Skeletal muscle tissue (tissue), 4 donors: ENCODE data around the gene CYP19A1. TPM values are rescaled to one million over a fixed set of nuclear protein-coding genes. Genes with fewer than 3 reads are reported as not detected.

Experiments used
- H3K27ac ChIP-seq: one replicate; pipeline ENCODE4 v1.7.0; 2013; ENCODE audit warnings: mild to moderate bottlenecking, low read depth, low read length, inconsistent platforms
- H3K27me3 ChIP-seq, 3 donors: one replicate each; pipeline ENCODE4 v1.7.0; 2013; ENCODE audit warnings: low read length in 3 of 3; ENCODE audit not compliant: control insufficient read depth in 3 of 3, insufficient read depth in 3 of 3
- H3K36me3 ChIP-seq, 3 donors: one replicate each; pipeline ENCODE4 v1.7.0; 2013; ENCODE audit warnings: low read length in 3 of 3; ENCODE audit not compliant: control insufficient read depth in 3 of 3, insufficient read depth in 3 of 3
- H3K4me1 ChIP-seq, 3 donors: one replicate each; pipeline ENCODE4 v1.7.0; 2013; ENCODE audit warnings: low read length in 3 of 3, mild to moderate bottlenecking in 3 of 3; ENCODE audit not compliant: control insufficient read depth in 3 of 3, insufficient read depth in 3 of 3
- H3K4me3 ChIP-seq, 3 donors: one replicate each; pipeline ENCODE4 v1.7.0; 2013; ENCODE audit warnings: low read length in 3 of 3
- H3K9ac ChIP-seq, 3 donors: one replicate each; pipeline ENCODE4 v1.7.0; 2013; ENCODE audit warnings: low read length in 3 of 3, mild to moderate bottlenecking in 3 of 3, moderate library complexity in 2 of 3, low read depth in 1 of 3
- H3K9me3 ChIP-seq, 3 donors: one replicate each; pipeline ENCODE4 v1.7.0; 2013; ENCODE audit warnings: low read length in 3 of 3; ENCODE audit not compliant: control insufficient read depth in 3 of 3
- total RNA-seq: library from RNA; depleted of rRNA; stranded (reverse); fragments of >200 nt; gene quantifications from one replicate; pipeline ENCODE4 v1.2.3, GENCODE V29; 2014
- donor health status: Osteomylitis.

CYP19A1 gene
- total RNA-seq, 1 donor from 2014 or later = 0.52 TPM

- H3K27me3 ChIP-seq = no peaks in the 10 kb centered on the region
- no peak overlapping the region for H3K9ac ChIP-seq
- peaks cover 13 to 18% (median 14%) of the 10 kb centered on the region in 3 donors for H3K4me1 ChIP-seq
- no peak overlapping the region for H3K4me3 ChIP-seq
- H3K9me3 ChIP-seq = no peaks in the 10 kb centered on the region
- H3K27ac ChIP-seq = no peak overlapping the region
- H3K36me3 ChIP-seq = no peaks in the 10 kb centered on the region
These were observed 152.9 kb downstream of the CYP19A1 start for GRCh38 chr15:51185213-51186159.

- peaks cover 4 to 10% (median 5%) of the 10 kb centered on the region in 3 donors for H3K4me1 ChIP-seq
- H3K9ac ChIP-seq = no peak overlapping the region
- no peaks in the 10 kb centered on the region for H3K9me3 ChIP-seq
- H3K27ac ChIP-seq = no peak overlapping the region
- H3K4me3 ChIP-seq = no peak overlapping the region
- H3K27me3 ChIP-seq = no peaks in the 10 kb centered on the region
- H3K36me3 ChIP-seq = no peaks in the 10 kb centered on the region
These were observed 153.8 kb downstream of the CYP19A1 start for GRCh38 chr15:51184627-51185026.

- Histone ChIP-seq H3K9ac (no peak overlapping the region), H3K36me3 (no peaks in the 10 kb centered on the region), H3K27me3 (no peaks in the 10 kb centered on the region), H3K4me3 (no peak overlapping the region), H3K27ac (no peak overlapping the region), H3K9me3 (no peaks in the 10 kb centered on the region), H3K4me1 (peaks cover 0 to 7% (median 3%) of the 10 kb centered on the region in 3 donors)
These were observed 155.3 kb downstream of the CYP19A1 start for GRCh38 chr15:51183076-51183475.

GRCh38 chr15:51181905-51182304 is 156.5 kb downstream of the CYP19A1 start:
- Histone ChIP-seq H3K4me3 (no peak overlapping the region), H3K9me3 (no peaks in the 10 kb centered on the region), H3K27me3 (no peaks in the 10 kb centered on the region), H3K36me3 (no peaks in the 10 kb centered on the region), H3K27ac (no peak overlapping the region), H3K4me1 (peaks cover 0 to 7% (median 2%) of the 10 kb centered on the region in 3 donors), H3K9ac (no peak overlapping the region)

- H3K27ac ChIP-seq = no peak overlapping the region
- no peaks in the 10 kb centered on the region for H3K36me3 ChIP-seq
- H3K27me3 ChIP-seq = no peaks in the 10 kb centered on the region
- no peaks in the 10 kb centered on the region for H3K9me3 ChIP-seq
- no peak overlapping the region for H3K9ac ChIP-seq
- peaks cover 0 to 5% (median 0%) of the 10 kb centered on the region in 3 donors for H3K4me1 ChIP-seq
- H3K4me3 ChIP-seq = no peak overlapping the region
These were observed 157.2 kb downstream of the CYP19A1 start for GRCh38 chr15:51181221-51181620.

- Histone ChIP-seq H3K27me3 (no peaks in the 10 kb centered on the region), H3K4me3 (no peak overlapping the region), H3K27ac (no peak overlapping the region), H3K9ac (no peak overlapping the region), H3K9me3 (no peaks in the 10 kb centered on the region), H3K4me1 (peaks cover 0 to 3% (median 0%) of the 10 kb centered on the region in 3 donors), H3K36me3 (no peaks in the 10 kb centered on the region)
These were observed 157.9 kb downstream of the CYP19A1 start for GRCh38 chr15:51180534-51180933.

- H3K9me3 ChIP-seq = no peaks in the 10 kb centered on the region
- H3K4me1 ChIP-seq = peaks cover 0 to 3% (median 0%) of the 10 kb centered on the region in 3 donors
- H3K36me3 ChIP-seq = no peaks in the 10 kb centered on the region
- H3K4me3 ChIP-seq = no peak overlapping the region
- no peak overlapping the region for H3K27ac ChIP-seq
- H3K9ac ChIP-seq = no peak overlapping the region
- no peaks in the 10 kb centered on the region for H3K27me3 ChIP-seq
These were observed 158.4 kb downstream of the CYP19A1 start for GRCh38 chr15:51180011-51180410.

- Histone ChIP-seq H3K4me3 (no peak overlapping the region), H3K9me3 (no peaks in the 10 kb centered on the region), H3K9ac (no peak overlapping the region), H3K4me1 (peaks cover 2 to 10% (median 9%) of the 10 kb centered on the region in 3 donors), H3K27ac (no peak overlapping the region), H3K27me3 (no peaks in the 10 kb centered on the region), H3K36me3 (no peaks in the 10 kb centered on the region)
These were observed 166.2 kb downstream of the CYP19A1 start for GRCh38 chr15:51172193-51172592.

GRCh38 chr15:51171634-51171932 is 166.8 kb downstream of the CYP19A1 start:
- H3K4me3 ChIP-seq = no peak overlapping the region

GRCh38 chr15:51170882-51171633 is 167.3 kb downstream of the CYP19A1 start:
- no peak overlapping the region for H3K27ac ChIP-seq

More at GRCh38 chr15:51171634-51171932, 166.8 kb downstream of the CYP19A1 start:
- Histone ChIP-seq H3K9me3 (no peaks in the 10 kb centered on the region), H3K27me3 (no peaks in the 10 kb centered on the region), H3K4me1 (peaks cover 2 to 10% (median 9%) of the 10 kb centered on the region in 3 donors), H3K27ac (no peak overlapping the region), H3K9ac (no peak overlapping the region), H3K36me3 (no peaks in the 10 kb centered on the region)

More at GRCh38 chr15:51170882-51171633, 167.3 kb downstream of the CYP19A1 start:
- no peaks in the 10 kb centered on the region for H3K27me3 ChIP-seq
- no peak overlapping the region for H3K4me3 ChIP-seq
- peaks cover 2 to 10% (median 9%) of the 10 kb centered on the region in 3 donors for H3K4me1 ChIP-seq
- H3K9me3 ChIP-seq = no peaks in the 10 kb centered on the region
- H3K9ac ChIP-seq = no peak overlapping the region
- no peaks in the 10 kb centered on the region for H3K36me3 ChIP-seq
